Posterior vena cava (tissue), 2 donors: ENCODE measurements around the gene TUBD1. TPM values are rescaled to one million over a fixed set of nuclear protein-coding genes. Genes with fewer than 3 reads are reported as not detected.
"Not testable (repeated sequence)": the region's sequence is repeated elsewhere in the genome, so short reads cannot be mapped to it uniquely, and the experiment has no call there.

Experiments used
- DNase-seq: peaks from one replicate; pipeline ENCODE4 v3.0.0-alpha.2; 2020; ENCODE audit warnings: low spot score
- intact Hi-C, 2 donors: fragments of 100-400 bp; cut with DNase I; formaldehyde crosslinking; loops; one replicate each; pipeline versions ENCODE4 v1.14.1 to v1.14.2; 2022 to 2023
- long read RNA-seq, 2 donors: library from polyadenylated mRNA; unstranded; transcript quantifications; one replicate each; pipeline ENCODE4 v2.0.0, GENCODE V29; 2020 to 2021
- total RNA-seq, 2 donors: library from RNA; stranded (reverse); fragmentation: NEBNext Ultra II Directional; extraction: Animal tissue kit (Norgen Biotek cat#: 25700); gene quantifications; one replicate each; pipeline ENCODE4 v1.2.1, GENCODE V29; 2021
- donor health status: DM: yes; HTN: yes; CAD: no.
- donor health status: DM: yes; HTN: yes; CAD: no.

TUBD1 gene
- total RNA-seq: 1 to 10 TPM; 3.9 to 7.8 TPM
- long read RNA-seq, donor 1, partial matches to known transcripts: 0 of 1 reads
- long read RNA-seq, donor 1, other reads (novel, unspliced or antisense): 1 of 1 reads
- long read RNA-seq, donor 2, partial matches to known transcripts: 0 of 9 reads
- long read RNA-seq, donor 2, other reads (novel, unspliced or antisense): 7 of 9 reads

GRCh38 chr17:59892924-59893675 lies at the start of gene TUBD1, which contains the start of gene RPS6KB1:
Gene TUBD1 (minus strand): TSS chr17:59892943. CDS start chr17:59891002, 1,941 bp downstream.
Gene RPS6KB1 (plus strand): TSS chr17:59893121. CDS start chr17:59893185, 64 bp downstream.
- intact Hi-C loops: no loop called here
- DNase-seq: peak; percentile 99

- DNase-seq: no peak
- intact Hi-C loops: no loop called here
Measured at GRCh38 chr17:59941131-59941530, 48.4 kb upstream of the TUBD1 start.

- intact Hi-C loops, DNase-seq: not testable (repeated sequence)
Measured at GRCh38 chr17:59940697-59941096, 48.0 kb upstream of the TUBD1 start.

GRCh38 chr17:59933317-59933716 lies 40.6 kb upstream of the TUBD1 start:
- intact Hi-C loops, DNase-seq: not testable (repeated sequence)

- DNase-seq, intact Hi-C loops: not testable (repeated sequence)
Measured at GRCh38 chr17:59930768-59931167, 38.0 kb upstream of the TUBD1 start.

GRCh38 chr17:59930121-59930520 lies 37.4 kb upstream of the TUBD1 start:
- intact Hi-C loops, DNase-seq: not testable (repeated sequence)

GRCh38 chr17:59920637-59921036 lies 27.9 kb upstream of the TUBD1 start:
- intact Hi-C loops: not testable (repeated sequence)

GRCh38 chr17:59916446-59916845 lies 23.7 kb upstream of the TUBD1 start:
- DNase-seq: no peak
- intact Hi-C loops: loop anchor here in 1 of 2 donors (10.0 kb wide), 1 partner anchor 128 kb away; no protein-coding TSS in a partner anchor

More at GRCh38 chr17:59920637-59921036, 27.9 kb upstream of the TUBD1 start:
- DNase-seq: not testable (repeated sequence)

- intact Hi-C loops: loop anchor here in 1 of 2 donors (10.0 kb wide), 1 partner anchor 130 kb away; no protein-coding TSS in a partner anchor
- DNase-seq: no peak
Measured at GRCh38 chr17:59914274-59914854, 21.6 kb upstream of the TUBD1 start.

- no peak for DNase-seq
- intact Hi-C loops: no loop called here
Measured at GRCh38 chr17:59907467-59907866, 14.7 kb upstream of the TUBD1 start.

- no peak for DNase-seq
- intact Hi-C loops: no loop called here
Measured at GRCh38 chr17:59903455-59903854, 10.7 kb upstream of the TUBD1 start.

GRCh38 chr17:59901604-59902003 lies 8.9 kb upstream of the TUBD1 start:
- intact Hi-C loops: no loop called here

GRCh38 chr17:59899099-59899498 lies 6.4 kb upstream of the TUBD1 start:
- intact Hi-C loops: no loop called here
- DNase-seq: no peak

More at GRCh38 chr17:59901604-59902003, 8.9 kb upstream of the TUBD1 start:
- no peak for DNase-seq

- intact Hi-C loops: no loop called here
- no peak for DNase-seq
Measured at GRCh38 chr17:59897090-59897489, 4.3 kb upstream of the TUBD1 start.

GRCh38 chr17:59893676-59894100 lies 945 bp upstream of the TUBD1 start:
- no peak for DNase-seq
- intact Hi-C loops: no loop called here

GRCh38 chr17:59892251-59892923 lies 356 bp downstream of the TUBD1 start:
- intact Hi-C loops: no loop called here
- no peak for DNase-seq

GRCh38 chr17:59890720-59891119 lies 2.0 kb downstream of the TUBD1 start:
- intact Hi-C loops: no loop called here
- DNase-seq: no peak

- no peak for DNase-seq
- intact Hi-C loops: no loop called here
Measured at GRCh38 chr17:59888145-59888750, 4.5 kb downstream of the TUBD1 start.

- intact Hi-C loops: no loop called here
- no peak for DNase-seq
Measured at GRCh38 chr17:59884861-59885260, 7.9 kb downstream of the TUBD1 start.
